H1 (cell line): ENCODE results near the gene MYMX. TPM values are rescaled to one million over a fixed set of nuclear protein-coding genes. Genes with fewer than 3 reads are reported as not detected.

Source experiments
- CTCF ChIA-PET: fragments of 300-600 bp; sonication (Branson Sonifier 250); formaldehyde crosslinking; loops from one replicate; lab custom pipeline; 2021; ENCODE audit not compliant: partially characterized antibody; lab: Charles Lee
- POLR2A ChIA-PET: fragments of 300-600 bp; sonication (Branson Sonifier 250); formaldehyde crosslinking; loops from one replicate; lab custom pipeline; 2021; ENCODE audit warnings: inconsistent platforms; ENCODE audit not compliant: partially characterized antibody; lab: Charles Lee
- DNase-seq, 2 experiments: peaks; one replicate each; pipeline versions ENCODE4 v3.0.0 to v3.0.0-alpha.2; 2010 to 2022; ENCODE audit warnings: low spot score in 2 of 2, low read depth in 1 of 2, mixed read lengths in 1 of 2
- FAIRE-seq: peaks from 2 replicates; lab custom pipeline; 2011; peaks lifted over from hg19 to GRCh38; lab: Jason Lieb, UNC
- H2AFZ ChIP-seq: 2 replicates; pipeline ENCODE4 v1.8.1; 2012; ENCODE audit warnings: low read length, inconsistent platforms
- H2AK5ac ChIP-seq: 2 replicates; pipeline ENCODE4 v1.6.1; 2013; ENCODE audit warnings: low read depth, low read length
- H2BK120ac ChIP-seq: replicated peaks from 2 replicates; pipeline ENCODE3; 2013; ENCODE audit warnings: low read depth, low read length, inconsistent platforms
- H2BK12ac ChIP-seq: 2 replicates; pipeline ENCODE4 v1.6.1; 2013; ENCODE audit warnings: low read depth, low read length
- H2BK15ac ChIP-seq: 2 replicates; pipeline ENCODE4 v1.6.1; 2013; ENCODE audit warnings: low read length
- H2BK20ac ChIP-seq: 2 replicates; pipeline ENCODE4 v1.6.1; 2013; ENCODE audit warnings: low read length
- H2BK5ac ChIP-seq: 2 replicates; pipeline ENCODE4 v1.6.1; 2013; ENCODE audit warnings: low read depth, low read length
- H3K14ac ChIP-seq: 2 replicates; pipeline ENCODE4 v1.6.1; 2013; ENCODE audit warnings: inconsistent platforms; ENCODE audit not compliant: insufficient read length
- H3K18ac ChIP-seq: 2 replicates; pipeline ENCODE4 v1.6.1; 2013; ENCODE audit warnings: low read length; ENCODE audit errors: extremely low read depth
- H3K23ac ChIP-seq: 2 replicates; pipeline ENCODE4 v1.6.1; 2013; ENCODE audit warnings: inconsistent platforms; ENCODE audit not compliant: insufficient read length
- H3K23me2 ChIP-seq: 2 replicates; pipeline ENCODE4 v1.6.1; 2013; ENCODE audit warnings: low read depth, low read length
- H3K27ac ChIP-seq: 2 replicates; pipeline ENCODE4 v1.6.1; 2011; ENCODE audit warnings: low read depth, low read length, inconsistent platforms
- H3K27me3 ChIP-seq, 4 experiments: replicated peaks in 1 of 4; 1 replicate in 1 of 4; 2 replicates in 3 of 4; pipeline versions ENCODE4 v1.6.1 to v1.8.1; 2011 to 2013; ENCODE audit warnings: low read length in 3 of 4, mild to moderate bottlenecking in 3 of 4, inconsistent platforms in 2 of 4, mixed read lengths in 2 of 4, moderate library complexity in 1 of 4; ENCODE audit not compliant: control insufficient read depth in 3 of 4, insufficient read depth in 3 of 4; ENCODE audit errors: extremely low read depth in 1 of 4
- H3K36me3 ChIP-seq, 4 experiments: 2 replicates each; pipeline versions ENCODE4 v1.6.1 to v1.8.1; 2011 to 2013; ENCODE audit warnings: mild to moderate bottlenecking in 4 of 4, low read length in 3 of 4, moderate library complexity in 2 of 4, control low read depth in 1 of 4, inconsistent platforms in 1 of 4; ENCODE audit not compliant: insufficient read depth in 4 of 4, control insufficient read depth in 2 of 4
- H3K4ac ChIP-seq: replicated peaks from 2 replicates; pipeline ENCODE3; 2013; ENCODE audit warnings: low read length, low read depth, mixed read lengths, inconsistent platforms; ENCODE audit not compliant: insufficient read length
- H3K4me1 ChIP-seq, 4 experiments: replicated peaks in 1 of 4; 1 replicate in 1 of 4; 2 replicates in 3 of 4; pipeline versions ENCODE4 v1.6.1 to v1.8.1; 2011 to 2013; ENCODE audit warnings: low read length in 3 of 4, inconsistent platforms in 2 of 4, mixed read lengths in 1 of 4; ENCODE audit not compliant: insufficient read depth in 4 of 4, control insufficient read depth in 3 of 4
- H3K4me2 ChIP-seq, 2 experiments: 2 replicates each; pipeline versions ENCODE4 v1.6.1 to v1.8.1; 2011 to 2013; ENCODE audit warnings: low read depth in 2 of 2, low read length in 2 of 2, control low read depth in 1 of 2, inconsistent platforms in 1 of 2, mild to moderate bottlenecking in 1 of 2; ENCODE audit not compliant: insufficient read depth in 1 of 2
- H3K4me3 ChIP-seq, 4 experiments: fragments of 200-600, 300-600 bp in 1 of 4; sonication (generic), shearing (Covaris generic), sonication (Bioruptor Twin) in 1 of 4; 2 replicates each; pipeline versions ENCODE4 v1.5.1 to v1.8.1; 2011 to 2016; ENCODE audit warnings: low read length in 4 of 4, low read depth in 3 of 4, control low read depth in 2 of 4, inconsistent platforms in 2 of 4, mild to moderate bottlenecking in 2 of 4, mixed read lengths in 1 of 4, moderate library complexity in 1 of 4; ENCODE audit not compliant: insufficient read depth in 2 of 4; ENCODE audit errors: extremely low read depth in 1 of 4
- H3K56ac ChIP-seq: replicated peaks from 2 replicates; pipeline ENCODE3; 2013; ENCODE audit warnings: low read depth, mild to moderate bottlenecking, mixed read lengths, low read length, inconsistent platforms; ENCODE audit not compliant: insufficient read length
- H3K79me1 ChIP-seq: 2 replicates; pipeline ENCODE4 v1.6.1; 2013; ENCODE audit warnings: low read depth, low read length, control low read depth
- H3K79me2 ChIP-seq, 2 experiments: 2 replicates each; pipeline versions ENCODE4 v1.6.1 to v1.8.1; 2012 to 2013; ENCODE audit warnings: low read length in 2 of 2, mild to moderate bottlenecking in 2 of 2, inconsistent platforms in 1 of 2; ENCODE audit not compliant: insufficient read depth in 2 of 2, control insufficient read depth in 1 of 2
- H3K9ac ChIP-seq, 4 experiments: replicated peaks in 1 of 4; 1 replicate in 1 of 4; 2 replicates in 3 of 4; pipeline versions ENCODE4 v1.6.1 to v1.8.1; 2011 to 2013; ENCODE audit warnings: low read depth in 3 of 4, low read length in 3 of 4, control low read depth in 2 of 4, mild to moderate bottlenecking in 2 of 4, moderate library complexity in 2 of 4, inconsistent platforms in 1 of 4; ENCODE audit errors: extremely low read depth in 1 of 4
- H3K9me3 ChIP-seq, 2 experiments: 2 replicates each; pipeline versions ENCODE4 v1.6.1 to v1.8.1; 2012 to 2013; ENCODE audit warnings: mild to moderate bottlenecking in 2 of 2, moderate library complexity in 2 of 2, control low read depth in 1 of 2, inconsistent platforms in 1 of 2, low read depth in 1 of 2, low read length in 1 of 2, mixed read lengths in 1 of 2; ENCODE audit not compliant: insufficient read depth in 2 of 2
- H4K20me1 ChIP-seq, 2 experiments: replicated peaks in 1 of 2; 2 replicates each; pipeline versions ENCODE3 to v1.8.1; 2011 to 2013; ENCODE audit warnings: inconsistent platforms in 2 of 2, low read length in 2 of 2, mild to moderate bottlenecking in 1 of 2; ENCODE audit not compliant: insufficient read depth in 2 of 2, control insufficient read depth in 1 of 2
- H4K5ac ChIP-seq: 2 replicates; pipeline ENCODE4 v1.6.1; 2013; ENCODE audit warnings: low read length, low read depth, mixed read lengths, inconsistent platforms; ENCODE audit not compliant: insufficient read length
- H4K8ac ChIP-seq: 2 replicates; pipeline ENCODE4 v1.8.0; 2013; ENCODE audit warnings: mild to moderate bottlenecking, moderate library complexity, low read length, inconsistent platforms; ENCODE audit not compliant: insufficient read depth; ENCODE audit errors: extremely low read depth
- H4K91ac ChIP-seq: replicated peaks from 2 replicates; pipeline ENCODE3; 2013; ENCODE audit warnings: low read length, mixed read lengths, inconsistent platforms; ENCODE audit not compliant: insufficient read length
- FOSL1 ChIP-seq: IDR thresholded peaks from 2 replicates; pipeline ENCODE4 v1.6.1; 2011; ENCODE audit warnings: mild to moderate bottlenecking, low read depth, low read length, moderate library complexity; ENCODE audit not compliant: insufficient read depth
- HDAC6 ChIP-seq: IDR thresholded peaks from one replicate; pipeline ENCODE4 v1.7.1; 2012; ENCODE audit warnings: low read depth, mild to moderate bottlenecking, inconsistent platforms, low read length, moderate library complexity
- JUND ChIP-seq: IDR thresholded peaks from 2 replicates; pipeline ENCODE4 v1.6.1; 2011; ENCODE audit warnings: mild to moderate bottlenecking, improper control_type of control experiment, low read length
- POLR2A ChIP-seq, 2 experiments: IDR thresholded peaks; 1 replicate in 1 of 2; 2 replicates in 1 of 2; pipeline ENCODE4 v1.6.1; 2011; ENCODE audit warnings: low read depth in 2 of 2, low read length in 2 of 2, mild to moderate bottlenecking in 2 of 2; ENCODE audit errors: control extremely low read depth in 1 of 2
- POU5F1 ChIP-seq: IDR thresholded peaks from 2 replicates; pipeline ENCODE4 v1.6.1; 2011; ENCODE audit warnings: low read depth, mild to moderate bottlenecking, low read length, moderate library complexity
- RBBP5 ChIP-seq: IDR thresholded peaks from 2 replicates; pipeline ENCODE4 v1.7.1; 2012; ENCODE audit warnings: low read depth, mild to moderate bottlenecking, inconsistent platforms, low read length, moderate library complexity, borderline replicate concordance
- RFX5 ChIP-seq: IDR thresholded peaks from 2 replicates; pipeline ENCODE4 v1.6.1; 2011; ENCODE audit warnings: low read depth, low read length, improper control_type of control experiment, borderline replicate concordance
- SIRT6 ChIP-seq: IDR thresholded peaks from one replicate; pipeline ENCODE4 v1.7.1; 2012; ENCODE audit warnings: low read length, inconsistent platforms
- SUZ12 ChIP-seq: fragments of 200-600 bp; sonication (generic); IDR thresholded peaks from 2 replicates; pipeline ENCODE4 v1.6.1; 2012; ENCODE audit warnings: mild to moderate bottlenecking, inconsistent platforms, low read length, moderate library complexity, mixed read lengths
- TBP ChIP-seq: IDR thresholded peaks from 2 replicates; pipeline ENCODE4 v1.6.1; 2011; ENCODE audit warnings: low read depth, low read length, improper control_type of control experiment
- TCF12 ChIP-seq: IDR thresholded peaks from 2 replicates; pipeline ENCODE4 v1.6.1; 2011; ENCODE audit warnings: low read depth, mild to moderate bottlenecking, low read length
- WGBS, 2 experiments: shearing (Covaris generic) in 1 of 2; methylation state at CpG; one replicate each; pipeline versions ENCODE4 v1.1.6 to v1.1.7; 2013 to 2015; ENCODE audit warnings: low lambda C conversion rate in 2 of 2, mixed read lengths in 2 of 2, inconsistent platforms in 1 of 2, low coverage in 1 of 2, missing lambda C conversion rate in 1 of 2; ENCODE audit not compliant: insufficient replicate concordance in 2 of 2, insufficient coverage in 1 of 2, insufficient read length in 1 of 2; ENCODE audit errors: extremely low coverage in 1 of 2, missing lambda C conversion rate in 1 of 2; 5-methylcytosine and 5-hydroxymethylcytosine counted together
- polyA plus RNA-seq, 7 experiments: library from polyadenylated mRNA; depleted of rRNA in 3 of 7; stranded (reverse) in 5 of 7; unstranded in 2 of 7; fragments of >200 nt in 5 of 7; fragments of 200-250 nt in 2 of 7; gene quantifications; 1 replicate in 5 of 7; 2 replicates in 1 of 7; 4 replicates in 1 of 7; pipeline versions ENCODE4 v1.2.1 to v1.2.3, GENCODE V29; 2011 to 2013; ENCODE audit warnings: missing spikeins in 2 of 7, mixed read lengths in 2 of 7
- total RNA-seq: library from RNA; stranded (reverse); fragmentation: NEBNext Ultra II Directional; extraction: Animal tissue kit (Norgen Biotek cat#: 25700); gene quantifications from 2 replicates; pipeline ENCODE4 v1.2.1, GENCODE V29; 2021

Gene MYMX
- total and polyA plus RNA-seq, 2 of the 8 experiments (the other 6 are each of a cell fraction or from before 2014, with no cell fraction given): 4.7 to 6.9 TPM

GRCh38 chr6:44260451-44261297, 43.9 kb downstream of the MYMX start:
- H3K79me1 ChIP-seq: peaks cover 7% of the 10 kb centered on the region; the same call in 1 of the 2 replicates
- no peak overlapping the region for H3K9ac ChIP-seq
- peaks cover 19% of the 10 kb centered on the region for H3K23me2 ChIP-seq
- H2AFZ ChIP-seq: no peak overlapping the region
- H4K20me1 ChIP-seq: peaks cover 1 to 5% of the 10 kb centered on the region in 2 experiments
- H3K9me3 ChIP-seq: no peaks in the 10 kb centered on the region
- no peaks in the 10 kb centered on the region; a peak in 1 of 7 replicates for H3K27me3 ChIP-seq
- no peak overlapping the region for H2BK120ac ChIP-seq
- H3K36me3 ChIP-seq: peaks cover 4 to 10% (median 7%) of the 10 kb centered on the region in 4 experiments; a peak in 5 of 8 replicates
- DNase-seq (no peak), FAIRE-seq (no peak)
- TF ChIP-seq SUZ12 (no peak), JUND (no peak), POLR2A (IDR thresholded peaks at IDR 0.05; ENCODE audit: control extremely low read depth in 1 of 2, low read depth in 2 of 2, low read length in 2 of 2) (no peak), RBBP5 (no peak), TBP (no peak), FOSL1 (no peak), POU5F1 (no peak), TCF12 (no peak), RFX5 (no peak), HDAC6 (no peak), SIRT6 (no peak)
- H2BK5ac ChIP-seq: no peak overlapping the region
- H2AK5ac ChIP-seq: no peak overlapping the region
- no peak overlapping the region for H2BK15ac ChIP-seq
- H4K5ac ChIP-seq: no peak overlapping the region
- no peak overlapping the region for H3K27ac ChIP-seq
- H3K4me3 ChIP-seq: no peak overlapping the region
- H3K14ac ChIP-seq: no peak overlapping the region
- 86% methylated on average over 6 of the region's 6 CpGs; no CpG with 5 or more reads in 1 of the 2 experiments for WGBS, 2 experiments
- no peak overlapping the region for H3K18ac ChIP-seq
- no peak overlapping the region for H3K4me2 ChIP-seq
- no peak overlapping the region for H4K91ac ChIP-seq
- H3K4me1 ChIP-seq: peaks cover 6 to 38% (median 20%) of the 10 kb centered on the region in 4 experiments
- H3K4ac ChIP-seq: no peak overlapping the region
- H2BK20ac ChIP-seq: no peak overlapping the region
- ChIA-PET POLR2A (interaction anchor here (0.9 to 15.1 kb wide), 5 partner anchors 7 to 67 kb away, joined by 3 to 581 read pairs (median 8); partner anchors contain the start of genes HSP90AB1, SLC35B2 and TMEM151B), CTCF (interaction anchor here (1.7 to 19.0 kb wide), 3 partner anchors 26 to 164 kb away, joined by 4 to 330 read pairs (median 5); partner anchors contain the start of gene AARS2)
- no peak overlapping the region for H3K56ac ChIP-seq
- H2BK12ac ChIP-seq: no peak overlapping the region
- no peak overlapping the region for H4K8ac ChIP-seq
- no peak overlapping the region for H3K23ac ChIP-seq
- peaks cover 0 to 18% of the 10 kb centered on the region in 2 experiments; a peak in 2 of 4 replicates for H3K79me2 ChIP-seq
